DMS53 treated with DMSO at 0.1 percent for 48 hours (cell line): Measurements from ENCODE around the gene PDX1.

Experiments
- DNase-seq: peaks from one replicate; lab custom pipeline; 2025; ENCODE audit not compliant: unreplicated experiment; lab: John Stamatoyannopoulos, UW

The PDX1 gene

DNA sequence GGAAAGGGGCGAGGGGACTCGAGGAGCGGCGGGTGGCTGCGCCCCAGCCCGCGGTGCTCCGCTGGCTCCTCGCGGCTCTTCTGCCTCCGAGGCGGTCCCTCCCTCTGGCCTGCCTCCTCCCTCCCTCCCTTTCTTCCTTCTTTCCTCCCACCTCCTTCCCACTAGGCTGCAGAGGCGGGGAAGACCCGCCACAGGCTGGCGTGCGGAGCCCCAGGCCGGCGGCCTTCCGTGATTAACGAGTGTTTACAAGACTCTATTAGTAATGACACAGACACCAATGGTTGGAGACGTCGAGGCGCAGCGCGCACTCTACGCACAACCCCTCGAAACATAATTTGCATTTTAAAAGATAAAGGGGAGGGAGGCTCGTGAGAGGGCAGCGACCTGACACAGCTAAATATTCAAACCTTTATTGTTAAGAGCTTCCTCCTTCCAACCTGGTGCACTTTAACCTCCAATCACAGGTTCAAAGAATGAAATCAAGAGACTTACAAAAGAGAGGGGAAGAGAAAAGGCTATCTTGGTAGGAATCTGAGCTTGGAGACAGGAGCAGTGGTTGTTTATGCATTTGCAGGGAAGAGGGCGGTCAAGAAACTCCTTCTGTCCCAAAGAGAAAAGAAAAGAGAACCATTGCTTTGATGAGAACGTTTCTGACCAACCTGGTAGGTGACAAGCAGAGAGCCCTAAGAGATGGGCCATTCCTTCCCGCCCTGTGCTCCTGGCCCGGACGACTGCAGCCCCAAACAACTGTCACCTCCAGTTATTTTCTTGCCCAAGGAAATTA is 49.5 kb downstream of the PDX1 start, which contains the start of gene CDX2:
Gene CDX2, minus strand, starts transcription at position 234 of the 784 bp plus-strand sequence. CDS start 309 bp downstream, outside the sequence.
- DNase-seq = peak; percentile 28

GRCh38 chr13:27969866-27970229 is 50.0 kb downstream of the PDX1 start:
- DNase-seq = no peak

- DNase-seq = no peak
Measured at GRCh38 chr13:27970382-27971235, 50.8 kb downstream of the PDX1 start.

GRCh38 chr13:27971236-27971645 is 51.4 kb downstream of the PDX1 start:
- DNase-seq = no peak

DNA sequence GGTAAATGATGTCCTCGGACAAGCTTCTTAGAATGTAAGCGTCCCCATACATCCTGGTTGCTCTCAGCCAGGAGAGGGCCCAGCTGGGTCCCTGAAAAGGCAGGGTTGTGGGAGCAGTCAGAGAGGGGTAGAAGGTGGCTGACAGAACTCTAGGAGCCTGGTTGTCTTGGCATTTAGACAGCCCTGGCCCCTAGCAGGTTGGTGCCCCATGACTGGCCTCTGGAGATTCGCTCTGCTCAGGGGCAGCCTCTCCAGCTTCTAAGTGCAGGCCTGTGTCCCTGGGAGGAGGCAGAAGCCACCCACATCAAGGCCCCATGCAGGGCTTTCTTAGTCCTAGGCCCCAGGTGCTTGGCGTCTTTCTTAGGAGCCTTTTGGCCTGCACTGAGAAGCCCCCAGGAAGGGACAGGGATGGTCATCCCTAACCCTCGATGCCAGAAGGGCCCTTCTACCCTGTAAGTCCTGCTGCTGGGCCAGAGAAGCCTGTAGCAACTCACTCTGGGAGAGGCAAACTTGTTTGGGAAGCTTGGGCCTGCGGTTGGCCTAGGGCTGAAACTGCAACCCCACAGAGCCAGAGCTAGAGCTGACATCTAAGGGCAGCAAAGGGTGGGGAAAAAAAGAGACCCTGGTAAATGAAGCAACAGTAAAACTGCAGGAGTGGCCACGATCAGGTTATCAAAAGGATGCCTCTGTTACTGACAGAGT is 52.1 kb downstream of the PDX1 start:
- DNase-seq = no peak

DNA sequence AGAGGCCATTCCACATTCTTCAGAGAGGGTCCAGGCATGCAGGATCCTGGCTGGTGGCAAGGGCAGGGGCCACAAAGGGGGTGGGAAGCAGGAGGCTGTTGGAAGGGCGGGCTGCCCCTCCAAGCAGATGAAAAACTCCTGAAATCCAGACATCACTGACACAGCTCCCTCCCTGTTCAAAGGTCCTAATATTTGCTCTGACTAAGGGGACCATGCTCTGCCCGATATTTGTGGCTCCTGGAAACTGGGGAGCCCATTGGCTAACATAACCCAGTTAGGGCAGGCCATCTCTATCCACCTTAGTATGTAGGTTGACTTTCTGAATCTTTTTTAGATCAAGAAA is 52.6 kb downstream of the PDX1 start:
- no peak for DNase-seq

GRCh38 chr13:27973291-27973690 is 53.5 kb downstream of the PDX1 start:
- no peak for DNase-seq

DNA sequence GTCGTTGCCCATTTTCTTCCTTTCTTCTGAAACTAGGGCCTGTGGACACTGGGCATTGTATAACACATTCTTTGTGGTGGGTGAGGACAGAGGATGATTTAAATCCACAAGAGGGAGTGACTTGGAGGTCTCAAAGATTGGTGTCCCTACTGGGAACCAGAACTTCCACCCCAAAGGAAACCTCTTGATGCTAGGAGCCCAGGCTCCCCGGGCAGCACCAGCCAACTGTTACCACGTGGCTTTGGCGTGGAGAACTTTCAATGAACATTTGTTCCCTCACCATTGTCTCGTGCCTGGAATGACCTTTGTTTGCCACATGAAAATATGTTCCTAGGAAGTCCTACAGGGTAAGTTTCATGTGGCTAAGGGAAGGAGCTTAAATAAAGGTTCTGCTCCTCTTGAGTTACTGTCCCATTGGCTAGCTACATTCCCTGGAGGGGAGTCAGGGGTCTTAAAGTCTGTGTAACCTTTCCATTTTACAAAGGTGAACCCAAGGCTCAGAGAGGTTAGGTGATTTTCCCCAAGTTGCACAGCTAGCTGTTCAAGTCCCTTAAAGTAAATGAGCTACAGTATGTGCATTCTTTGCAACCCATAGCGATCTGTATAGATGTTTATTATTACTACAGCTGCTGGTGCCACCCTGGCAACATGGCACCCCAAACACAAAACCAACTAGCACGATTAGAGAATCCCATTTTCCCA is 54.3 kb downstream of the PDX1 start:
- DNase-seq = no peak
